HepG2 (cell line): ENCODE measurements around the gene MXRA7. TPM values are rescaled to one million over a fixed set of nuclear protein-coding genes. Genes with fewer than 3 reads are reported as not detected.

Experiments
- BORCS8-MEF2B ChIP-seq: sonication (generic); formaldehyde crosslinking; IDR thresholded peaks from 2 replicates; pipeline ENCODE4 v1.8.0; 2022; ENCODE audit warnings: mild to moderate bottlenecking, missing genetic modification reagents
- CHD4 ChIP-seq: fragments of 200-600 bp; sonication (generic); IDR thresholded peaks from 2 replicates; pipeline ENCODE4 v1.7.0; 2017; ENCODE audit warnings: mild to moderate bottlenecking, low read length, borderline replicate concordance
- FOSL2 ChIP-seq: sonication (generic); formaldehyde crosslinking; IDR thresholded peaks from 2 replicates; pipeline ENCODE4 v1.4.0; 2020; ENCODE audit warnings: missing genetic modification reagents
- GPBP1L1 ChIP-seq: sonication (generic); formaldehyde crosslinking; IDR thresholded peaks from 2 replicates; pipeline ENCODE4 v1.5.0; 2020; ENCODE audit warnings: mild to moderate bottlenecking, missing genetic modification reagents
- JUNB ChIP-seq: sonication (generic); formaldehyde crosslinking; IDR thresholded peaks from 2 replicates; pipeline ENCODE4 v1.8.0; 2022; ENCODE audit warnings: missing genetic modification reagents, mild to moderate bottlenecking, borderline replicate concordance
- KLF16 ChIP-seq, 2 experiments: sonication (generic) in 1 of 2; formaldehyde crosslinking in 1 of 2; IDR thresholded peaks; 2 replicates each; pipeline versions ENCODE4 v1.6.1 to v1.8.0; 2016 to 2023; ENCODE audit warnings: missing genetic modification reagents in 2 of 2, missing compliant biosample characterization in 1 of 2
- MED13 ChIP-seq: sonication (generic); formaldehyde crosslinking; IDR thresholded peaks from 2 replicates; pipeline ENCODE4 v1.5.0; 2020; ENCODE audit warnings: missing genetic modification reagents
- NCOA2 ChIP-seq: sonication (generic); formaldehyde crosslinking; IDR thresholded peaks from 2 replicates; pipeline ENCODE4 v1.8.0; 2022; ENCODE audit warnings: inconsistent platforms
- PBX3 ChIP-seq: sonication (generic); formaldehyde crosslinking; IDR thresholded peaks from 2 replicates; pipeline ENCODE4 v1.8.1; 2023; ENCODE audit warnings: missing genetic modification reagents, inconsistent platforms, borderline replicate concordance
- PHF8 ChIP-seq: sonication (generic); formaldehyde crosslinking; IDR thresholded peaks from 2 replicates; pipeline ENCODE4 v1.5.0; 2020; ENCODE audit warnings: missing genetic modification reagents
- POLR2A ChIP-seq, 2 experiments: IDR thresholded peaks; 2 replicates each; pipeline ENCODE4 v1.6.1; 2011; ENCODE audit warnings: low read depth in 2 of 2, low read length in 2 of 2, mild to moderate bottlenecking in 1 of 2, moderate library complexity in 1 of 2; ENCODE audit not compliant: insufficient read depth in 1 of 2
- ZBTB7B ChIP-seq: sonication (generic); formaldehyde crosslinking; IDR thresholded peaks from 2 replicates; pipeline ENCODE4 v1.4.0; 2020; ENCODE audit warnings: missing genetic modification reagents
- ZMAT3 ChIP-seq: sonication (generic); formaldehyde crosslinking; conservative IDR thresholded peaks from 2 replicates; pipeline ENCODE4 v1.7.0; 2021; ENCODE audit warnings: missing genetic modification reagents
- ZNF121 ChIP-seq: sonication (generic); formaldehyde crosslinking; IDR thresholded peaks from 2 replicates; pipeline ENCODE4 v1.5.0; 2020; ENCODE audit warnings: mild to moderate bottlenecking, missing genetic modification reagents
- ZNF17 ChIP-seq: sonication (generic); formaldehyde crosslinking; IDR thresholded peaks from 2 replicates; pipeline ENCODE4 v1.5.0; 2020; ENCODE audit warnings: mild to moderate bottlenecking, missing genetic modification reagents
- ZNF253 ChIP-seq: sonication (generic); formaldehyde crosslinking; IDR thresholded peaks from 2 replicates; pipeline ENCODE4 v1.8.0; 2022; ENCODE audit warnings: mild to moderate bottlenecking, missing genetic modification reagents, borderline replicate concordance
- ZNF256 ChIP-seq: sonication (generic); formaldehyde crosslinking; conservative IDR thresholded peaks from 2 replicates; pipeline ENCODE4 v1.4.0; 2020; ENCODE audit warnings: missing genetic modification reagents
- ZNF496 ChIP-seq: sonication (generic); formaldehyde crosslinking; IDR thresholded peaks from 2 replicates; pipeline ENCODE4 v1.8.1; 2023; ENCODE audit warnings: mild to moderate bottlenecking, moderate library complexity, missing genetic modification reagents; ENCODE audit not compliant: insufficient replicate concordance
- ZNF570 ChIP-seq: sonication (generic); formaldehyde crosslinking; IDR thresholded peaks from 2 replicates; pipeline ENCODE4 v1.4.0; 2020; ENCODE audit warnings: mild to moderate bottlenecking, missing genetic modification reagents, borderline replicate concordance
- ZNF720 ChIP-seq: sonication (generic); formaldehyde crosslinking; IDR thresholded peaks from 2 replicates; pipeline ENCODE4 v1.4.0; 2020; ENCODE audit warnings: missing genetic modification reagents
- ZNF784 ChIP-seq: sonication (generic); formaldehyde crosslinking; IDR thresholded peaks from 2 replicates; pipeline ENCODE4 v1.5.1; 2020; ENCODE audit warnings: missing genetic modification reagents, mild to moderate bottlenecking, borderline replicate concordance
- ZNF879 ChIP-seq: sonication (generic); formaldehyde crosslinking; IDR thresholded peaks from 2 replicates; pipeline ENCODE4 v1.8.1; 2023; ENCODE audit warnings: missing genetic modification reagents
- polyA plus RNA-seq, 8 experiments: library from polyadenylated mRNA; depleted of rRNA in 3 of 8; stranded (reverse) in 7 of 8; unstranded in 1 of 8; fragments of >200 nt; fragmentation: Illumina TruSeq in 4 of 8; extraction: Trizol in 4 of 8; gene quantifications; 2 replicates each; pipeline versions ENCODE4 v1.2.1 to v1.2.3, GENCODE V29; 2011 to 2016; ENCODE audit warnings: low read depth in 4 of 8, missing spikeins in 1 of 8, mixed read lengths in 1 of 8; ENCODE audit not compliant: insufficient read depth in 1 of 8
- total RNA-seq, 5 experiments: library from RNA; depleted of rRNA; stranded (reverse); fragments of >200 nt; fragmentation: Illumina TruSeq; extraction: Trizol; gene quantifications; 2 replicates each; pipeline ENCODE4 v1.2.3, GENCODE V29; 2016; ENCODE audit warnings: low read depth in 1 of 5
- TF ChIP-seq, protein P1 (sequence below): IDR thresholded peaks from 2 replicates; pipeline ENCODE4 v1.6.1; 2016
- TF ChIP-seq, protein P2 (sequence below): sonication (generic); formaldehyde crosslinking; IDR thresholded peaks from 2 replicates; pipeline ENCODE4 v1.8.1; 2023; ENCODE audit warnings: mild to moderate bottlenecking, moderate library complexity, missing genetic modification reagents

MXRA7 gene
- total and polyA plus RNA-seq, 2 of the 13 experiments (the other 11 are each of a cell fraction or from before 2014, with no cell fraction given) = 44.8 to 112 TPM

DNA sequence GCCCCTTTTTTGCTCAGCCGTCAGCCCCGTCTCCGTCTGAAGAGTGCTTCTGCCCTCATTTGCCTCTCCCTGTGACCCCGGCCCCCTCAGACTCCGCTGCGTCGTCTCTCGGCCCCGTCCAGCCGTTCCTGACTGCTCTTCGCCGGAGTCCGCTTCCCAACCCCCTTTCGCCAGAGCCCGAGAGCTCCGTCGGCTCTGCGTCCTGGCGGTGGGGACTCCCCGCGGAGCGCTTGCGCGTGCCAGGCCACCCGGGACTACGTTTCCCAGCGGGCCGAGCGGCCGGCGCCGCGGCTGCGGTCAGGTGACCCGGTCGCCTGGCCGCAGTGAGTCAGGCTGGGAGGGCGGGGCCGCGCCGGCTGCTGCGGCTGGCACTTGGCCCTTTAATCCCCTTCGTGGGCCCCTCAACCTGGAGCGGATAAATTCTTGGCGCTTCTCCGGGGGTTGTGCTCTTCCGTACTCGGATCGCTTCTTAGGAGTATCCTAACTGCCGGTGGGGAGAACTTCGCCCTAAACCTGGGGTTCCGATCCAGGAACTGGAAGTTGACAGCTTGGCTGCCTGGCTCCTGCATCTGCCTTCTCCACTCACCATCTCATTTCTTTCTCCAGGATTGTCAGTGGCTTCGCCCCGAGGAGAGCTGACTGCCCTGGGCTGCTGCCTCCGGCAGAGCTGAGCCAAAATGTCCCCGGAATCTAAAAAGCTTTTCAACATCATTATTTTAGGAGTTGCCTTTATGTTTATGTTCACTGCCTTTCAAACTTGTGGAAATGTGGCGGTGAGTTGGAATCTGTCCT, 27.1 kb upstream of the MXRA7 start, which contains the start of gene MFSD11 (continued):
- TF ChIP-seq, protein P1, sequence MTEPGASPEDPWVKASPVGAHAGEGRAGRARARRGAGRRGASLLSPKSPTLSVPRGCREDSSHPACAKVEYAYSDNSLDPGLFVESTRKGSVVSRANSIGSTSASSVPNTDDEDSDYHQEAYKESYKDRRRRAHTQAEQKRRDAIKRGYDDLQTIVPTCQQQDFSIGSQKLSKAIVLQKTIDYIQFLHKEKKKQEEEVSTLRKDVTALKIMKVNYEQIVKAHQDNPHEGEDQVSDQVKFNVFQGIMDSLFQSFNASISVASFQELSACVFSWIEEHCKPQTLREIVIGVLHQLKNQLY = 0 out of 2 replicates have a peak, but pooled peaks have one; percentile 31
- peak; percentile 43; the same call in 1 of the 2 replicates for TF ChIP-seq ZNF570 (CRISPR knock-in tag)
- TF ChIP-seq ZBTB7B (CRISPR knock-in tag) = peak; percentile 46; the same call in 1 of the 2 replicates
- peak; percentile 74 for TF ChIP-seq PHF8 (CRISPR knock-in tag)
- TF ChIP-seq ZNF253 (CRISPR knock-in tag) = no peak
- no peak for TF ChIP-seq KLF16 (CRISPR knock-in tag; IDR thresholded peaks at IDR 0.05)
- TF ChIP-seq CHD4 = 0 out of 2 replicates have a peak, but pooled peaks have one; percentile 46
- TF ChIP-seq NCOA2 (CRISPR knock-in tag) = no peak
- TF ChIP-seq JUNB = no peak; the same call in 1 of the 2 replicates
- TF ChIP-seq ZNF256 = 0 out of 2 replicates have a peak, but pooled peaks have one; percentile 17
- TF ChIP-seq ZNF879 (CRISPR knock-in tag) = no peak; the same call in 1 of the 2 replicates
- 0 out of 2 replicates have a peak, but pooled peaks have one; percentile 9 for TF ChIP-seq MED13
- TF ChIP-seq ZNF720 (CRISPR knock-in tag) = no peak
- 0 out of 2 replicates have a peak, but pooled peaks have one; percentile 34 for TF ChIP-seq ZNF121 (CRISPR knock-in tag)
- no peak for TF ChIP-seq ZNF784
- TF ChIP-seq ZNF17 (CRISPR knock-in tag) = no peak
- no peak for TF ChIP-seq ZMAT3
- TF ChIP-seq, protein P2, sequence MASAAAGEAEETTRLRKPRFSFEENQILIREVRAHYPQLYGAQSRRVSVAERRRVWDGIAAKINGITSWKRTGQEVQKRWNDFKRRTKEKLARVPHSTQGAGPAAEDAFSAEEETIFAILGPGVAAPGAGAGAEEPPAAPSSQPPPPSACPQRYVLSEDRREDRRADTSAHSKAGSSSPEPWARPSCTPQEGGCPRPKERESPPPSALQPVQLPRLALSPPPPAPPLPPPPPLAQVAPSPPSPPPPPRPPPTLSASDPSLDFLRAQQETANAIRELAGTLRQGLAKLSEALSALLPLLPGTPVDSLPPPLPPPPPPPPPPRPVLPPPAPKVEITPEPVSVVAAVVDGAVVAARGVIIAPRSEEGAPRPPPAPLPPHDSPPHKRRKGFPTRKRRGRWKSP (CRISPR knock-in tag) = no peak
- no peak for TF ChIP-seq BORCS8-MEF2B
- TF ChIP-seq ZNF496 (CRISPR knock-in tag) = no peak
- no peak for TF ChIP-seq GPBP1L1 (CRISPR knock-in tag)
- peak; percentile 91 for TF ChIP-seq FOSL2 (CRISPR knock-in tag)
- TF ChIP-seq POLR2A (IDR thresholded peaks at IDR 0.05; ENCODE audit: insufficient read depth in 1 of 2, low read depth in 2 of 2, low read length in 2 of 2) = no peak; a peak in 2 of 4 replicates
- TF ChIP-seq PBX3 = no peak
